Effector CD4-positive, alpha-beta T cell (primary cell): Measurements from ENCODE around the gene DMRTB1.

Experiments used
- DNase-seq: peaks from one replicate; pipeline ENCODE4 v3.0.0-alpha.2; 2020

DMRTB1 gene

GRCh38 chr1:53511323-53511932 is 52.2 kb downstream of the DMRTB1 start:
- DNase-seq: no peak

GRCh38 chr1:53511933-53512806 is 53.0 kb downstream of the DMRTB1 start:
- DNase-seq: no peak

- no peak for DNase-seq
Measured at GRCh38 chr1:53512807-53513755, 53.9 kb downstream of the DMRTB1 start.

GRCh38 chr1:53513846-53514245 is 54.6 kb downstream of the DMRTB1 start:
- DNase-seq: no peak

GRCh38 chr1:53514436-53514835 is 55.2 kb downstream of the DMRTB1 start:
- DNase-seq: no peak

GRCh38 chr1:53516181-53516580 is 57.0 kb downstream of the DMRTB1 start:
- DNase-seq: no peak
